ENCODE results near the gene STRAP.

DNA sequence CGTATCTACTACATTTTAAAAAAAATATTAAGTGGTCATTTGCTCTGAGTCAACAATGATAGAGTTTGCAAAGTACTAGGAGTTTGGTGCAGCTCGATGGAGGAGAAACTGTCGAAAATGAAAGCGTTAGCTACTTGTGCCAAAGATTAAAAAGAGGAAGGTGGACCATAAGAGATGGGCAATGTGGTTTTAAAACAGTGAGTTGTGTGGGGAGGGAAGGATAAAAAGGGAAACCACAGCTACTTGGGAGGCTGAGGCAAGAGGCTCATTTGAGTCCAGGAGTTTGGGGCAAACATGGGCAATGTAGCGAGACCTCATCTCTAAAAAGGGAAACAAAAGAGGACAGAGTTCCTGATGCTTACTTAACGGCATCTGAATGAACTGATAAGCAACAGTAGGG lies 18.2 kb upstream of the STRAP start:
- TF ChIP-seq, protein P1, sequence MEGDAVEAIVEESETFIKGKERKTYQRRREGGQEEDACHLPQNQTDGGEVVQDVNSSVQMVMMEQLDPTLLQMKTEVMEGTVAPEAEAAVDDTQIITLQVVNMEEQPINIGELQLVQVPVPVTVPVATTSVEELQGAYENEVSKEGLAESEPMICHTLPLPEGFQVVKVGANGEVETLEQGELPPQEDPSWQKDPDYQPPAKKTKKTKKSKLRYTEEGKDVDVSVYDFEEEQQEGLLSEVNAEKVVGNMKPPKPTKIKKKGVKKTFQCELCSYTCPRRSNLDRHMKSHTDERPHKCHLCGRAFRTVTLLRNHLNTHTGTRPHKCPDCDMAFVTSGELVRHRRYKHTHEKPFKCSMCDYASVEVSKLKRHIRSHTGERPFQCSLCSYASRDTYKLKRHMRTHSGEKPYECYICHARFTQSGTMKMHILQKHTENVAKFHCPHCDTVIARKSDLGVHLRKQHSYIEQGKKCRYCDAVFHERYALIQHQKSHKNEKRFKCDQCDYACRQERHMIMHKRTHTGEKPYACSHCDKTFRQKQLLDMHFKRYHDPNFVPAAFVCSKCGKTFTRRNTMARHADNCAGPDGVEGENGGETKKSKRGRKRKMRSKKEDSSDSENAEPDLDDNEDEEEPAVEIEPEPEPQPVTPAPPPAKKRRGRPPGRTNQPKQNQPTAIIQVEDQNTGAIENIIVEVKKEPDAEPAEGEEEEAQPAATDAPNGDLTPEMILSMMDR (IDR thresholded peaks at IDR 0.05; ENCODE audit: insufficient read depth, low read length), result no peak
- TF ChIP-seq POLR2AphosphoS5 (IDR thresholded peaks at IDR 0.05; ENCODE audit: low read depth), result 0 out of 2 replicates have a peak, but pooled peaks have one; percentile 63
- TF ChIP-seq, protein P2, sequence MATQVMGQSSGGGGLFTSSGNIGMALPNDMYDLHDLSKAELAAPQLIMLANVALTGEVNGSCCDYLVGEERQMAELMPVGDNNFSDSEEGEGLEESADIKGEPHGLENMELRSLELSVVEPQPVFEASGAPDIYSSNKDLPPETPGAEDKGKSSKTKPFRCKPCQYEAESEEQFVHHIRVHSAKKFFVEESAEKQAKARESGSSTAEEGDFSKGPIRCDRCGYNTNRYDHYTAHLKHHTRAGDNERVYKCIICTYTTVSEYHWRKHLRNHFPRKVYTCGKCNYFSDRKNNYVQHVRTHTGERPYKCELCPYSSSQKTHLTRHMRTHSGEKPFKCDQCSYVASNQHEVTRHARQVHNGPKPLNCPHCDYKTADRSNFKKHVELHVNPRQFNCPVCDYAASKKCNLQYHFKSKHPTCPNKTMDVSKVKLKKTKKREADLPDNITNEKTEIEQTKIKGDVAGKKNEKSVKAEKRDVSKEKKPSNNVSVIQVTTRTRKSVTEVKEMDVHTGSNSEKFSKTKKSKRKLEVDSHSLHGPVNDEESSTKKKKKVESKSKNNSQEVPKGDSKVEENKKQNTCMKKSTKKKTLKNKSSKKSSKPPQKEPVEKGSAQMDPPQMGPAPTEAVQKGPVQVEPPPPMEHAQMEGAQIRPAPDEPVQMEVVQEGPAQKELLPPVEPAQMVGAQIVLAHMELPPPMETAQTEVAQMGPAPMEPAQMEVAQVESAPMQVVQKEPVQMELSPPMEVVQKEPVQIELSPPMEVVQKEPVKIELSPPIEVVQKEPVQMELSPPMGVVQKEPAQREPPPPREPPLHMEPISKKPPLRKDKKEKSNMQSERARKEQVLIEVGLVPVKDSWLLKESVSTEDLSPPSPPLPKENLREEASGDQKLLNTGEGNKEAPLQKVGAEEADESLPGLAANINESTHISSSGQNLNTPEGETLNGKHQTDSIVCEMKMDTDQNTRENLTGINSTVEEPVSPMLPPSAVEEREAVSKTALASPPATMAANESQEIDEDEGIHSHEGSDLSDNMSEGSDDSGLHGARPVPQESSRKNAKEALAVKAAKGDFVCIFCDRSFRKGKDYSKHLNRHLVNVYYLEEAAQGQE (IDR thresholded peaks at IDR 0.05; ENCODE audit: insufficient replicate concordance, low read depth), result no peak
